ENCODE data around the gene GIPR.

GIPR gene

GRCh38 chr19:45730368-45731288, 62.6 kb downstream of the GIPR start, which contains the start of gene FBXO46:
FBXO46 (minus strand) TSS chr19:45730896; CDS start chr19:45713495, 17,401 bp downstream.
- DNase-seq (ENCODE audit: low read depth), result peak; percentile 96

Data from GM04504 (cell line).